NK-92 (cell line): ENCODE measurements around the gene TTYH1.
A peak's percentile ranks its signal among the peaks of the same experiment; 100 is the strongest.
"Not testable (repeated sequence)": the region's sequence is repeated elsewhere in the genome, so short reads cannot be mapped to it uniquely, and the experiment has no call there.

Experiments
- DNase-seq: peaks from one replicate; lab custom pipeline; 2025; ENCODE audit not compliant: unreplicated experiment; lab: John Stamatoyannopoulos, UW

Gene TTYH1

GRCh38 chr19:54459282-54460229 is 44.3 kb downstream of the TTYH1 start:
- no peak for DNase-seq

GRCh38 chr19:54460230-54461005 is 45.2 kb downstream of the TTYH1 start:
- no peak for DNase-seq

- no peak for DNase-seq
Observed at GRCh38 chr19:54461210-54461609, 45.9 kb downstream of the TTYH1 start.

GRCh38 chr19:54461613-54462012 is 46.3 kb downstream of the TTYH1 start:
- no peak for DNase-seq

- no peak for DNase-seq
Observed at GRCh38 chr19:54462047-54462654, 46.9 kb downstream of the TTYH1 start.

- no peak for DNase-seq
Observed at GRCh38 chr19:54462655-54463530, 47.6 kb downstream of the TTYH1 start.

GRCh38 chr19:54463531-54464043 is 48.3 kb downstream of the TTYH1 start, which contains the start of gene LENG9:
Gene LENG9 (minus strand): TSS chr19:54463778. CDS start chr19:54463526, 252 bp downstream.
- DNase-seq, result peak; percentile 69

- DNase-seq, result no peak
Observed at GRCh38 chr19:54464044-54464629, 48.9 kb downstream of the TTYH1 start.

- DNase-seq, result no peak
Observed at GRCh38 chr19:54464630-54465425, 49.6 kb downstream of the TTYH1 start.

GRCh38 chr19:54465426-54466109 is 50.3 kb downstream of the TTYH1 start:
- no peak for DNase-seq

- not testable (repeated sequence) for DNase-seq
Observed at GRCh38 chr19:54466110-54466480, 50.8 kb downstream of the TTYH1 start.

GRCh38 chr19:54469496-54469934 is 54.3 kb downstream of the TTYH1 start:
- no peak for DNase-seq

GRCh38 chr19:54470276-54470887 is 55.1 kb downstream of the TTYH1 start:
- DNase-seq, result no peak

GRCh38 chr19:54470991-54471782 is 55.9 kb downstream of the TTYH1 start:
- DNase-seq, result no peak

GRCh38 chr19:54473071-54473891 is 58.0 kb downstream of the TTYH1 start, which contains the start of gene CDC42EP5:
Gene CDC42EP5 (minus strand): TSS chr19:54473296. CDS start chr19:54465547, 7,749 bp downstream.
- no peak for DNase-seq

GRCh38 chr19:54473892-54474372 is 58.7 kb downstream of the TTYH1 start:
- DNase-seq, result no peak
